Mucosa of rectum (tissue), 2 donors: ENCODE data around the gene USP26.
"Not testable (repeated sequence)": the region's sequence is repeated elsewhere in the genome, so short reads cannot be mapped to it uniquely, and the experiment has no call there.

Experiments
- H3K27ac ChIP-seq, 2 donors: one replicate each; pipeline ENCODE4 v1.7.0; 2013; ENCODE audit warnings: inconsistent platforms in 2 of 2, low read depth in 2 of 2, low read length in 2 of 2
- H3K27me3 ChIP-seq, 2 donors: one replicate each; pipeline ENCODE4 v1.7.0; 2013; ENCODE audit warnings: low read length in 2 of 2; ENCODE audit not compliant: control insufficient read depth in 2 of 2, insufficient read depth in 2 of 2
- H3K36me3 ChIP-seq, 2 donors: one replicate each; pipeline ENCODE4 v1.7.0; 2013; ENCODE audit warnings: low read length in 2 of 2; ENCODE audit not compliant: control insufficient read depth in 2 of 2, insufficient read depth in 2 of 2
- H3K4me1 ChIP-seq, 2 donors: one replicate each; pipeline ENCODE4 v1.7.0; 2013; ENCODE audit warnings: low read length in 2 of 2, mild to moderate bottlenecking in 1 of 2; ENCODE audit not compliant: control insufficient read depth in 2 of 2, insufficient read depth in 2 of 2
- H3K4me3 ChIP-seq, 2 donors: one replicate each; pipeline ENCODE4 v1.7.0; 2013; ENCODE audit warnings: low read length in 2 of 2
- H3K9ac ChIP-seq, 2 donors: one replicate each; pipeline ENCODE4 v1.7.0; 2013; ENCODE audit warnings: low read length in 2 of 2, low read depth in 1 of 2, mild to moderate bottlenecking in 1 of 2
- H3K9me3 ChIP-seq, 2 donors: one replicate each; pipeline ENCODE4 v1.7.0; 2013; ENCODE audit warnings: low read length in 2 of 2; ENCODE audit not compliant: control insufficient read depth in 2 of 2
- donor health status: healthy.
- donor health status: Normal muscosa, but diverticular disease.

USP26 gene

DNA sequence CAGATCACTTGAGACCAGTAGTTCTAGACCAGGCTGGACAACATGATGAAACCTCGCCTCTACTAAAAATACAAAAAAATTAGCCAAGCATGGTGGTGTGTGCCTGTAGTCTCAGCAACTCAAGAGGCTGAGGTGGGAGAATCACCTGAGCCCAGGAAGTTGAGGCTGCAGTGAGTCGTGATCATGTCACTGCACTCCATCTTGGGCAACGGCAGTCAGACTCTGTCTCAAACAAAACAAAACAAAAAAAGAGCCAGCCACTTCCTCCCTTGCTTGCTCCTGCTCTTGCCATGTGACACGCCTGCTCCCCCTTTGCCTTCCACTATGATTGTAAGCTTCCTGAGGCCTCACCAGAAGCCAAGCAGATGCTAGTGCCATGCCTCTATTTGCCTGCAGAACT, 19.1 kb downstream of the USP26 start:
- H3K36me3 ChIP-seq, H3K4me3 ChIP-seq, H3K27me3 ChIP-seq, H3K9me3 ChIP-seq, H3K9ac ChIP-seq, H3K4me1 ChIP-seq, H3K27ac ChIP-seq: not testable (repeated sequence)

DNA sequence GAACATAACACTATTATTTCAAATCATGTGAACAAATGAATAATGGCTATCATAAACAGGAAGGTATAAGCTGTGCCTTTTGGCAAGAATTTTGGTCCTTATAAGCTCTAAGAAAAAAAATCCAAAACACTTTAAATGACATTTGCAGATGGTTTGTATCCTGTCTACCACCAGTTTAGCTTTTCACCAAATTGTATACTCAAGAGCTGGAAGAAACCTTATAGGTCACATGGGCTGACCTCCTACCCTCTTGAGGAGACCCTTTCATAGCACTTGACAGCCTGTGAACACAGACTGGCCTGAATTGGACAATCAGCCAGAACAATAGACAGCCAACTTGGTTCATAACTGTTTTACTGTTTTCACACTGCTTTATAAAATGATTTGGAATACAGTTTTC, 24.3 kb downstream of the USP26 start:
- Histone ChIP-seq H3K9ac (no peak overlapping the region), H3K4me3 (no peak overlapping the region), H3K27ac (no peak overlapping the region), H3K4me1 (no peaks in the 10 kb centered on the region), H3K27me3 (no peaks in the 10 kb centered on the region), H3K36me3 (no peaks in the 10 kb centered on the region), H3K9me3 (no peaks in the 10 kb centered on the region)

DNA sequence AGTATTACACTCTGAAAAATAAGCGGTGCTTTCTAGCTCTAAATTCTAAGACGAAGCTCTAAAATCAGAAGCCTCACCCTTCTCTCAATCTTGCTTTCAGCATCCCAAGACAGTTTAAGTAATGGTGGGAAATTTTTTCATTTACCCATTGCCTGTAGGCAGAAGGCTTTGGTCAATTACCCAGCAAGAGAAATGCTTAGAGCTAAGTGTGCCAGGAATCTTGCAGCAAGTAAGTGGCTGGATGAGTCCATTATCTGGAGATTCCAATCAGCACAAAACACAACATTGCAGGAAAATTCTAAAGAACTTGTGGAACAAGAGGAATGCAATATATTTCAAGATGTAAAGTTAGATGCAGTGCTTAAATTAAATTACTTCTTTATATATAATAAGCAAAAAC, 28.4 kb downstream of the USP26 start:
- Histone ChIP-seq H3K27ac (no peak overlapping the region), H3K9me3 (no peaks in the 10 kb centered on the region), H3K9ac (no peak overlapping the region), H3K27me3 (no peaks in the 10 kb centered on the region), H3K4me3 (no peak overlapping the region), H3K36me3 (no peaks in the 10 kb centered on the region), H3K4me1 (no peaks in the 10 kb centered on the region)

GRCh38 chrX:133056341-133056740, 40.6 kb downstream of the USP26 start:
- H3K9me3 ChIP-seq, result no peaks in the 10 kb centered on the region
- no peak overlapping the region for H3K9ac ChIP-seq
- no peak overlapping the region for H3K27ac ChIP-seq
- no peak overlapping the region for H3K4me3 ChIP-seq
- no peaks in the 10 kb centered on the region for H3K4me1 ChIP-seq
- H3K36me3 ChIP-seq, result no peaks in the 10 kb centered on the region
- peaks cover 0 to 5% of the 10 kb centered on the region in 2 donors for H3K27me3 ChIP-seq

DNA sequence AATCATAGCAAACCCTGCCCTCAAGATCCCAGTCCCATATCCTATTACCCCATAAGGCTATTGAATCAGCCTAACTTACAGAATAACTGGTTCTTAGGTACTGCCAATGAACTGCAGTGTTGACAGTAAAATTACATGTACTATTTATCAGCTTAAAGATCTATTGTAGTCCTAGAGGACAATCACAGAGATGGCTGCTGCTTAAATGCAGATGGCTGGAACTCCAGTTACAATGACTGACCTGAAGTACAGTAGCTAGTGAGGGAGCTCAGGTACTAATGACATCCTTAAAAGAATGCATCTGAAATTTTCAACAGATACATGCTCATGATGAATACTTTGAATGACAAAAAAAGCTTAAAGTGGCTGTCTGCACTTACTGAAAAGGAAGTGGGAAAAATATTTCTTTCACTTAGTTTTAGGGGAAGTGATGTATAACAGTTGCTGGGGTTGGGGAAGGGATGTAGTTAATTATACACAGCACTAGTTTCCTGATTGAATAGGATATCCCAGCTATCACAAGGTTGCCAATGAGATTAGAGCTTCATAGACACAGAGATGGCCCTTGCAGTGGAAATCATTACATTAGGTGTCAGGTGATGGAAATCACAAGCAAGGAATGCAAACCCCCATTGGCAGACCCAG, 42.0 kb downstream of the USP26 start:
- Histone ChIP-seq H3K27me3 (peaks cover 0 to 5% of the 10 kb centered on the region in 2 donors), H3K4me3 (no peak overlapping the region), H3K4me1 (no peaks in the 10 kb centered on the region), H3K36me3 (no peaks in the 10 kb centered on the region), H3K9me3 (no peaks in the 10 kb centered on the region), H3K9ac (no peak overlapping the region), H3K27ac (no peak overlapping the region)

- H3K27me3 ChIP-seq, result peaks cover 0 to 5% of the 10 kb centered on the region in 2 donors
These were observed 42.9 kb downstream of the USP26 start for GRCh38 chrX:133053861-133054598.

GRCh38 chrX:133048751-133049150, 48.2 kb downstream of the USP26 start:
- Histone ChIP-seq H3K4me3 (no peak overlapping the region), H3K36me3 (no peaks in the 10 kb centered on the region), H3K9ac (no peak overlapping the region), H3K4me1 (no peaks in the 10 kb centered on the region), H3K27me3 (peaks cover 0 to under 1% of the 10 kb centered on the region in 2 donors), H3K27ac (no peak overlapping the region), H3K9me3 (no peaks in the 10 kb centered on the region)

More at GRCh38 chrX:133053861-133054598, 42.9 kb downstream of the USP26 start:
- Histone ChIP-seq H3K36me3 (no peaks in the 10 kb centered on the region), H3K4me1 (no peaks in the 10 kb centered on the region), H3K4me3 (no peak overlapping the region), H3K27ac (no peak overlapping the region), H3K9me3 (no peaks in the 10 kb centered on the region), H3K9ac (no peak overlapping the region)

- no peak overlapping the region for H3K27ac ChIP-seq
- no peaks in the 10 kb centered on the region for H3K4me1 ChIP-seq
- H3K9ac ChIP-seq, result no peak overlapping the region
- no peaks in the 10 kb centered on the region for H3K36me3 ChIP-seq
- H3K27me3 ChIP-seq, result no peaks in the 10 kb centered on the region
- no peaks in the 10 kb centered on the region for H3K9me3 ChIP-seq
- no peak overlapping the region for H3K4me3 ChIP-seq
These were observed 50.3 kb downstream of the USP26 start for GRCh38 chrX:133046601-133047000.

GRCh38 chrX:133045986-133046385, 50.9 kb downstream of the USP26 start:
- Histone ChIP-seq H3K4me1 (no peaks in the 10 kb centered on the region), H3K4me3 (no peak overlapping the region), H3K9ac (no peak overlapping the region), H3K36me3 (no peaks in the 10 kb centered on the region), H3K27ac (no peak overlapping the region), H3K27me3 (no peaks in the 10 kb centered on the region), H3K9me3 (no peaks in the 10 kb centered on the region)

- H3K27ac ChIP-seq, H3K9me3 ChIP-seq: not testable (repeated sequence)
These were observed 52.6 kb downstream of the USP26 start for GRCh38 chrX:133044145-133044786.

More at GRCh38 chrX:133044145-133044786, 52.6 kb downstream of the USP26 start:
- not testable (repeated sequence) for H3K4me3 ChIP-seq, H3K9ac ChIP-seq, H3K36me3 ChIP-seq, H3K27me3 ChIP-seq, H3K4me1 ChIP-seq
